ENCODE data around the gene PRMT2. TPM values are rescaled to one million over a fixed set of nuclear protein-coding genes. Genes with fewer than 3 reads are reported as not detected.

Gene PRMT2
- total RNA-seq, 1 experiment from 2014 or later = 53.7 TPM

DNA sequence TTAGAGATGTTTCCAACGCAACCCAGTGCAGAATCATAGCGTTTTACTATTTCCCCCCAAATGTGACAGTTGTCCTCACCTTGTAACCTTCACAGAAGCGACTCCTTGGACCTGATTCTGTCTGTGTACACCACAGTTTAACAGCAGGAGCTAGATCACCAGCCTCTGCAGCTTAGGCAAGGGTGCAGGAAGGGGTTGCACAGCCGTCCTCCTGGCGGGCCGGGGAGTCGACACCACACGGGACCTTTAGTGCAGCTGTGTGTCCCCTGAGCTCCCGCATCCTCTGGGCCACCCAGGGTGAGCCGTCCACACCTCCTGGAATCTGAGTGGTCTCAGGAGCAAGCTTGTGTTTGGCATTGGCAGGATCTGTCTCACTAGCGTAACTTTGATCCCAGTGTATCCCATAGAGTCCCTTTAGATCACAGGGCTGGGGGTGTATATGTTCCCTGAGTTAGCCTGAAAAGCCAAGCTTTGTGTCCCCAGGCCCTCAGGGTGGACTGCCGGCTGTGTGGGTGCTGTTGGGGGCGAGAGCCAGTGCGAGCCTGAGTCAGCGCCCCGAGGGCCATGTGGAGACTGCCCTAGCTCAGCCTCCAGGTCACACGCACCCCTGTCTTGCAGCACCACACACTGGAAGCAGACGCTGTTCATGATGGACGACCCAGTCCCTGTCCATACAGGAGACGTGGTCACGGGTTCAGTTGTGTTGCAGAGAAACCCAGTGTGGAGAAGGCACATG is 27.5 kb downstream of the PRMT2 start (continued):
- TF ChIP-seq, protein P1, sequence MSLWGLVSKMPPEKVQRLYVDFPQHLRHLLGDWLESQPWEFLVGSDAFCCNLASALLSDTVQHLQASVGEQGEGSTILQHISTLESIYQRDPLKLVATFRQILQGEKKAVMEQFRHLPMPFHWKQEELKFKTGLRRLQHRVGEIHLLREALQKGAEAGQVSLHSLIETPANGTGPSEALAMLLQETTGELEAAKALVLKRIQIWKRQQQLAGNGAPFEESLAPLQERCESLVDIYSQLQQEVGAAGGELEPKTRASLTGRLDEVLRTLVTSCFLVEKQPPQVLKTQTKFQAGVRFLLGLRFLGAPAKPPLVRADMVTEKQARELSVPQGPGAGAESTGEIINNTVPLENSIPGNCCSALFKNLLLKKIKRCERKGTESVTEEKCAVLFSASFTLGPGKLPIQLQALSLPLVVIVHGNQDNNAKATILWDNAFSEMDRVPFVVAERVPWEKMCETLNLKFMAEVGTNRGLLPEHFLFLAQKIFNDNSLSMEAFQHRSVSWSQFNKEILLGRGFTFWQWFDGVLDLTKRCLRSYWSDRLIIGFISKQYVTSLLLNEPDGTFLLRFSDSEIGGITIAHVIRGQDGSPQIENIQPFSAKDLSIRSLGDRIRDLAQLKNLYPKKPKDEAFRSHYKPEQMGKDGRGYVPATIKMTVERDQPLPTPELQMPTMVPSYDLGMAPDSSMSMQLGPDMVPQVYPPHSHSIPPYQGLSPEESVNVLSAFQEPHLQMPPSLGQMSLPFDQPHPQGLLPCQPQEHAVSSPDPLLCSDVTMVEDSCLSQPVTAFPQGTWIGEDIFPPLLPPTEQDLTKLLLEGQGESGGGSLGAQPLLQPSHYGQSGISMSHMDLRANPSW (CRISPR knock-in tag; conservative IDR thresholded peaks at IDR 0.05; ENCODE audit: low read depth) = no peak
- no peak for TF ChIP-seq TEAD4 (CRISPR knock-in tag; IDR thresholded peaks at IDR 0.05)
- no peak for TF ChIP-seq ELF4 (CRISPR knock-in tag; IDR thresholded peaks at IDR 0.05; ENCODE audit: low read depth)

DNA sequence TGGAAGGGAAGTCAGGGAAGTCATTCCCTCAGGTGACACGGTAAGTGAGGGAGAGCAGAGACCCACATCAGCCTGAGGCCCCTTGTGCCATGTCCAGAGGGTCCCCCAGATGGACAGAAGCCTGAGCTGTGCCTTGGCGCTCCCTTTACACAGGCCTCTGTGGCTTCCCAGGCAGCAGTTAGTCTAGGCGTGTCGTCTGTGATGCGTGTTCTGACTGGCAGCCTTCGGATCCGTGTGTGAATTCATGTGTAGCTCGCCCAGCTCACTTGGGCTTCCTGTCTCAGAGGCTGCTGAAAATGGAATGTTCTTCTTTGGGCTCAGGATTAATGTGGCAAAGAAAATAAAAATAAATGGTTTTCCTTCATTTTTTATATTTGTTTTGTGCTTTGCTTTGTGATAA is 28.3 kb downstream of the PRMT2 start:
- Mint-ChIP-seq H3K4me1 (peaks cover 8% of the 10 kb centered on the region), H3K36me3 (peaks cover 4% of the 10 kb centered on the region; the same call in 1 of the 2 replicates), H3K4me3 (no peak overlapping the region), H3K27me3 (ENCODE audit: low read depth) (peaks cover 16% of the 10 kb centered on the region), H3K27ac (no peak overlapping the region), H3K9me3 (no peaks in the 10 kb centered on the region)
- ChIA-PET CTCF (no interaction called here), POLR2A (interaction anchor here (0.6 kb wide), 1 partner anchor 10 kb away, joined by 3 read pairs; no protein-coding TSS in a partner anchor)
- TF ChIP-seq NFE2L1 (CRISPR knock-in tag; IDR thresholded peaks at IDR 0.05) (no peak), JUN (CRISPR knock-in tag; IDR thresholded peaks at IDR 0.05) (no peak), SMAD3 (CRISPR knock-in tag; IDR thresholded peaks at IDR 0.05; ENCODE audit: borderline replicate concordance) (no peak), MYBL2 (CRISPR knock-in tag; IDR thresholded peaks at IDR 0.05) (no peak), SP1 (CRISPR knock-in tag; conservative IDR thresholded peaks at IDR 0.05) (no peak), NR3C1 (CRISPR knock-in tag; conservative IDR thresholded peaks at IDR 0.05; ENCODE audit: low read depth) (no peak), TEAD1 (CRISPR knock-in tag; IDR thresholded peaks at IDR 0.05) (no peak), GRHL2 (CRISPR knock-in tag; IDR thresholded peaks at IDR 0.05; ENCODE audit: insufficient replicate concordance, severe bottlenecking) (no peak)
- TF ChIP-seq, protein P2, sequence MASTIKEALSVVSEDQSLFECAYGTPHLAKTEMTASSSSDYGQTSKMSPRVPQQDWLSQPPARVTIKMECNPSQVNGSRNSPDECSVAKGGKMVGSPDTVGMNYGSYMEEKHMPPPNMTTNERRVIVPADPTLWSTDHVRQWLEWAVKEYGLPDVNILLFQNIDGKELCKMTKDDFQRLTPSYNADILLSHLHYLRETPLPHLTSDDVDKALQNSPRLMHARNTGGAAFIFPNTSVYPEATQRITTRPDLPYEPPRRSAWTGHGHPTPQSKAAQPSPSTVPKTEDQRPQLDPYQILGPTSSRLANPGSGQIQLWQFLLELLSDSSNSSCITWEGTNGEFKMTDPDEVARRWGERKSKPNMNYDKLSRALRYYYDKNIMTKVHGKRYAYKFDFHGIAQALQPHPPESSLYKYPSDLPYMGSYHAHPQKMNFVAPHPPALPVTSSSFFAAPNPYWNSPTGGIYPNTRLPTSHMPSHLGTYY (CRISPR knock-in tag; IDR thresholded peaks at IDR 0.05) = no peak
- TF ChIP-seq, protein P3, sequence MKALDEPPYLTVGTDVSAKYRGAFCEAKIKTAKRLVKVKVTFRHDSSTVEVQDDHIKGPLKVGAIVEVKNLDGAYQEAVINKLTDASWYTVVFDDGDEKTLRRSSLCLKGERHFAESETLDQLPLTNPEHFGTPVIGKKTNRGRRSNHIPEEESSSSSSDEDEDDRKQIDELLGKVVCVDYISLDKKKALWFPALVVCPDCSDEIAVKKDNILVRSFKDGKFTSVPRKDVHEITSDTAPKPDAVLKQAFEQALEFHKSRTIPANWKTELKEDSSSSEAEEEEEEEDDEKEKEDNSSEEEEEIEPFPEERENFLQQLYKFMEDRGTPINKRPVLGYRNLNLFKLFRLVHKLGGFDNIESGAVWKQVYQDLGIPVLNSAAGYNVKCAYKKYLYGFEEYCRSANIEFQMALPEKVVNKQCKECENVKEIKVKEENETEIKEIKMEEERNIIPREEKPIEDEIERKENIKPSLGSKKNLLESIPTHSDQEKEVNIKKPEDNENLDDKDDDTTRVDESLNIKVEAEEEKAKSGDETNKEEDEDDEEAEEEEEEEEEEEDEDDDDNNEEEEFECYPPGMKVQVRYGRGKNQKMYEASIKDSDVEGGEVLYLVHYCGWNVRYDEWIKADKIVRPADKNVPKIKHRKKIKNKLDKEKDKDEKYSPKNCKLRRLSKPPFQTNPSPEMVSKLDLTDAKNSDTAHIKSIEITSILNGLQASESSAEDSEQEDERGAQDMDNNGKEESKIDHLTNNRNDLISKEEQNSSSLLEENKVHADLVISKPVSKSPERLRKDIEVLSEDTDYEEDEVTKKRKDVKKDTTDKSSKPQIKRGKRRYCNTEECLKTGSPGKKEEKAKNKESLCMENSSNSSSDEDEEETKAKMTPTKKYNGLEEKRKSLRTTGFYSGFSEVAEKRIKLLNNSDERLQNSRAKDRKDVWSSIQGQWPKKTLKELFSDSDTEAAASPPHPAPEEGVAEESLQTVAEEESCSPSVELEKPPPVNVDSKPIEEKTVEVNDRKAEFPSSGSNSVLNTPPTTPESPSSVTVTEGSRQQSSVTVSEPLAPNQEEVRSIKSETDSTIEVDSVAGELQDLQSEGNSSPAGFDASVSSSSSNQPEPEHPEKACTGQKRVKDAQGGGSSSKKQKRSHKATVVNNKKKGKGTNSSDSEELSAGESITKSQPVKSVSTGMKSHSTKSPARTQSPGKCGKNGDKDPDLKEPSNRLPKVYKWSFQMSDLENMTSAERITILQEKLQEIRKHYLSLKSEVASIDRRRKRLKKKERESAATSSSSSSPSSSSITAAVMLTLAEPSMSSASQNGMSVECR (CRISPR knock-in tag; IDR thresholded peaks at IDR 0.05; ENCODE audit: borderline replicate concordance) = no peak
- TF ChIP-seq, protein P4, sequence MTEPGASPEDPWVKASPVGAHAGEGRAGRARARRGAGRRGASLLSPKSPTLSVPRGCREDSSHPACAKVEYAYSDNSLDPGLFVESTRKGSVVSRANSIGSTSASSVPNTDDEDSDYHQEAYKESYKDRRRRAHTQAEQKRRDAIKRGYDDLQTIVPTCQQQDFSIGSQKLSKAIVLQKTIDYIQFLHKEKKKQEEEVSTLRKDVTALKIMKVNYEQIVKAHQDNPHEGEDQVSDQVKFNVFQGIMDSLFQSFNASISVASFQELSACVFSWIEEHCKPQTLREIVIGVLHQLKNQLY (CRISPR knock-in tag; IDR thresholded peaks at IDR 0.05) = no peak
- TF ChIP-seq, protein P5, sequence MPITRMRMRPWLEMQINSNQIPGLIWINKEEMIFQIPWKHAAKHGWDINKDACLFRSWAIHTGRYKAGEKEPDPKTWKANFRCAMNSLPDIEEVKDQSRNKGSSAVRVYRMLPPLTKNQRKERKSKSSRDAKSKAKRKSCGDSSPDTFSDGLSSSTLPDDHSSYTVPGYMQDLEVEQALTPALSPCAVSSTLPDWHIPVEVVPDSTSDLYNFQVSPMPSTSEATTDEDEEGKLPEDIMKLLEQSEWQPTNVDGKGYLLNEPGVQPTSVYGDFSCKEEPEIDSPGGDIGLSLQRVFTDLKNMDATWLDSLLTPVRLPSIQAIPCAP (CRISPR knock-in tag; IDR thresholded peaks at IDR 0.05) = no peak
- TF ChIP-seq, protein P6, sequence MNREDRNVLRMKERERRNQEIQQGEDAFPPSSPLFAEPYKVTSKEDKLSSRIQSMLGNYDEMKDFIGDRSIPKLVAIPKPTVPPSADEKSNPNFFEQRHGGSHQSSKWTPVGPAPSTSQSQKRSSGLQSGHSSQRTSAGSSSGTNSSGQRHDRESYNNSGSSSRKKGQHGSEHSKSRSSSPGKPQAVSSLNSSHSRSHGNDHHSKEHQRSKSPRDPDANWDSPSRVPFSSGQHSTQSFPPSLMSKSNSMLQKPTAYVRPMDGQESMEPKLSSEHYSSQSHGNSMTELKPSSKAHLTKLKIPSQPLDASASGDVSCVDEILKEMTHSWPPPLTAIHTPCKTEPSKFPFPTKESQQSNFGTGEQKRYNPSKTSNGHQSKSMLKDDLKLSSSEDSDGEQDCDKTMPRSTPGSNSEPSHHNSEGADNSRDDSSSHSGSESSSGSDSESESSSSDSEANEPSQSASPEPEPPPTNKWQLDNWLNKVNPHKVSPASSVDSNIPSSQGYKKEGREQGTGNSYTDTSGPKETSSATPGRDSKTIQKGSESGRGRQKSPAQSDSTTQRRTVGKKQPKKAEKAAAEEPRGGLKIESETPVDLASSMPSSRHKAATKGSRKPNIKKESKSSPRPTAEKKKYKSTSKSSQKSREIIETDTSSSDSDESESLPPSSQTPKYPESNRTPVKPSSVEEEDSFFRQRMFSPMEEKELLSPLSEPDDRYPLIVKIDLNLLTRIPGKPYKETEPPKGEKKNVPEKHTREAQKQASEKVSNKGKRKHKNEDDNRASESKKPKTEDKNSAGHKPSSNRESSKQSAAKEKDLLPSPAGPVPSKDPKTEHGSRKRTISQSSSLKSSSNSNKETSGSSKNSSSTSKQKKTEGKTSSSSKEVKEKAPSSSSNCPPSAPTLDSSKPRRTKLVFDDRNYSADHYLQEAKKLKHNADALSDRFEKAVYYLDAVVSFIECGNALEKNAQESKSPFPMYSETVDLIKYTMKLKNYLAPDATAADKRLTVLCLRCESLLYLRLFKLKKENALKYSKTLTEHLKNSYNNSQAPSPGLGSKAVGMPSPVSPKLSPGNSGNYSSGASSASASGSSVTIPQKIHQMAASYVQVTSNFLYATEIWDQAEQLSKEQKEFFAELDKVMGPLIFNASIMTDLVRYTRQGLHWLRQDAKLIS (CRISPR knock-in tag; IDR thresholded peaks at IDR 0.05; ENCODE audit: borderline replicate concordance) = no peak
- TF ChIP-seq, protein P7, sequence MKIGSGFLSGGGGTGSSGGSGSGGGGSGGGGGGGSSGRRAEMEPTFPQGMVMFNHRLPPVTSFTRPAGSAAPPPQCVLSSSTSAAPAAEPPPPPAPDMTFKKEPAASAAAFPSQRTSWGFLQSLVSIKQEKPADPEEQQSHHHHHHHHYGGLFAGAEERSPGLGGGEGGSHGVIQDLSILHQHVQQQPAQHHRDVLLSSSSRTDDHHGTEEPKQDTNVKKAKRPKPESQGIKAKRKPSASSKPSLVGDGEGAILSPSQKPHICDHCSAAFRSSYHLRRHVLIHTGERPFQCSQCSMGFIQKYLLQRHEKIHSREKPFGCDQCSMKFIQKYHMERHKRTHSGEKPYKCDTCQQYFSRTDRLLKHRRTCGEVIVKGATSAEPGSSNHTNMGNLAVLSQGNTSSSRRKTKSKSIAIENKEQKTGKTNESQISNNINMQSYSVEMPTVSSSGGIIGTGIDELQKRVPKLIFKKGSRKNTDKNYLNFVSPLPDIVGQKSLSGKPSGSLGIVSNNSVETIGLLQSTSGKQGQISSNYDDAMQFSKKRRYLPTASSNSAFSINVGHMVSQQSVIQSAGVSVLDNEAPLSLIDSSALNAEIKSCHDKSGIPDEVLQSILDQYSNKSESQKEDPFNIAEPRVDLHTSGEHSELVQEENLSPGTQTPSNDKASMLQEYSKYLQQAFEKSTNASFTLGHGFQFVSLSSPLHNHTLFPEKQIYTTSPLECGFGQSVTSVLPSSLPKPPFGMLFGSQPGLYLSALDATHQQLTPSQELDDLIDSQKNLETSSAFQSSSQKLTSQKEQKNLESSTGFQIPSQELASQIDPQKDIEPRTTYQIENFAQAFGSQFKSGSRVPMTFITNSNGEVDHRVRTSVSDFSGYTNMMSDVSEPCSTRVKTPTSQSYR (CRISPR knock-in tag; IDR thresholded peaks at IDR 0.05) = no peak
- DNase-seq (ENCODE audit: low spot score) (no peak), ATAC-seq (no peak)
